ENCODE measurements around the gene COPRS. TPM values are rescaled to one million over a fixed set of nuclear protein-coding genes. Genes with fewer than 3 reads are reported as not detected.
"Not testable (repeated sequence)": the region's sequence is repeated elsewhere in the genome, so short reads cannot be mapped to it uniquely, and the experiment has no call there.

Gene COPRS
- total and polyA plus RNA-seq, 2 of the 4 experiments (the other 2 are of a cell fraction), result 95.3 to 123 TPM

GRCh38 chr17:31829649-31830048, 29.4 kb downstream of the COPRS start:
- intact Hi-C loops (cut with micrococcal nuclease) (no loop called here), dilution Hi-C loops (cut with HindIII; ENCODE audit: low sequenced_read_pairs, unreplicated experiment) (no loop called here), in situ Hi-C loops (cut with MboI; ENCODE audit: low sequenced_read_pairs) (no loop called here)
- no peak for DNase-seq
- H3K4me1 ChIP-seq (ENCODE audit: control insufficient read depth, insufficient read depth, low read length), result peaks cover 5% of the 10 kb centered on the region
- H2BK15ac ChIP-seq (ENCODE audit: low read depth, low read length), result no peak overlapping the region
- TF ChIP-seq USF2 (IDR thresholded peaks at IDR 0.05; ENCODE audit: low read depth, low read length) (no peak), CTCF (conservative IDR thresholded peaks at IDR 0.05; ENCODE audit: low read depth, low read length) (no peak), RAD21 (IDR thresholded peaks at IDR 0.05; ENCODE audit: low read length) (no peak), ELK1 (IDR thresholded peaks at IDR 0.05; ENCODE audit: borderline replicate concordance, low read depth, low read length) (no peak)
- whole genome bisulfite sequencing, 2 experiments (ENCODE audit: extremely low coverage in 2 of 2, insufficient read length in 1 of 2), result no CpG with 5 or more reads among the region's 3 CpGs
- no peak overlapping the region for H2AFZ ChIP-seq (replicated peaks; ENCODE audit: low read length, poor library complexity)
- H4K20me1 ChIP-seq (ENCODE audit: insufficient read depth, low read length), result no peaks in the 10 kb centered on the region
- CTCF ChIA-PET, result interaction anchor here (0.5 kb wide), 1 partner anchor 296 kb away, joined by 3 read pairs; no protein-coding TSS in a partner anchor
- no peak overlapping the region for H4K5ac ChIP-seq (ENCODE audit: low read depth, low read length)
- H2BK120ac ChIP-seq (ENCODE audit: low read depth, low read length), result no peak overlapping the region
- peaks cover 6% of the 10 kb centered on the region for H3K9me1 ChIP-seq (ENCODE audit: insufficient read depth, low read length)
- no peak overlapping the region for H3K4ac ChIP-seq (ENCODE audit: low read depth, low read length)
- no peak overlapping the region for H3K18ac ChIP-seq (ENCODE audit: low read depth, low read length)
- no peaks in the 10 kb centered on the region; a peak in 1 of 4 replicates for H3K79me1 ChIP-seq (ENCODE audit: low read depth in 1 of 2, low read length in 2 of 2)
- no peak overlapping the region for H2BK20ac ChIP-seq (ENCODE audit: low read depth, low read length)
- no peaks in the 10 kb centered on the region for H3K36me3 ChIP-seq (ENCODE audit: control insufficient read depth, insufficient read depth, low read length)
- H3K4me3 ChIP-seq (ENCODE audit: insufficient read depth, low read depth, low read length), result no peak overlapping the region
- H4K8ac ChIP-seq (ENCODE audit: low read depth in 2 of 2, low read length in 2 of 2), result no peak overlapping the region
- POLR2A ChIA-PET (ENCODE audit: unreplicated experiment), result no interaction called here
- no peaks in the 10 kb centered on the region for H3K27me3 ChIP-seq (ENCODE audit: control insufficient read depth, insufficient read depth, low read length)
- H4K91ac ChIP-seq (ENCODE audit: insufficient read depth, low read depth, low read length), result no peak overlapping the region
- H3K23ac ChIP-seq (ENCODE audit: low read depth, low read length), result no peak overlapping the region
- no peak overlapping the region for H3K4me2 ChIP-seq (ENCODE audit: low read depth, low read length)
- H3K56ac ChIP-seq (ENCODE audit: extremely low read depth, insufficient read depth, low read length), result no peak overlapping the region
- no peak overlapping the region for H2AK5ac ChIP-seq (ENCODE audit: low read depth, low read length)
- H2AK9ac ChIP-seq (replicated peaks; ENCODE audit: low read depth, low read length, poor library complexity), result no peak overlapping the region
- no peak overlapping the region for H3K27ac ChIP-seq (ENCODE audit: insufficient read depth, low read length)
- no TSS peak for BruUV-seq (replicated peaks)
- H3K9ac ChIP-seq (ENCODE audit: low read depth, low read length), result no peak overlapping the region
- no peaks in the 10 kb centered on the region for H3K9me3 ChIP-seq (ENCODE audit: control insufficient read depth, insufficient read depth, low read length)
- ATAC-seq (ENCODE audit: low read depth), result no peak
- H2BK5ac ChIP-seq (ENCODE audit: low read depth, low read length, poor library complexity, severe bottlenecking), result no peak overlapping the region
- no peak overlapping the region for H3K14ac ChIP-seq (replicated peaks; ENCODE audit: low read depth, low read length)

- H2BK20ac ChIP-seq (ENCODE audit: low read depth, low read length); H2BK5ac ChIP-seq (ENCODE audit: low read depth, low read length, poor library complexity, severe bottlenecking); H3K27ac ChIP-seq (ENCODE audit: insufficient read depth, low read length); H3K56ac ChIP-seq (ENCODE audit: extremely low read depth, insufficient read depth, low read length); H3K9ac ChIP-seq (ENCODE audit: low read depth, low read length); H3K18ac ChIP-seq (ENCODE audit: low read depth, low read length); H3K9me1 ChIP-seq (ENCODE audit: insufficient read depth, low read length); intact Hi-C loops (cut with micrococcal nuclease); H4K5ac ChIP-seq (ENCODE audit: low read depth, low read length); H2BK120ac ChIP-seq (ENCODE audit: low read depth, low read length); H2AK9ac ChIP-seq (replicated peaks; ENCODE audit: low read depth, low read length, poor library complexity); in situ Hi-C loops (cut with MboI; ENCODE audit: low sequenced_read_pairs); DNase-seq; H3K23ac ChIP-seq (ENCODE audit: low read depth, low read length); H3K4ac ChIP-seq (ENCODE audit: low read depth, low read length); H3K4me2 ChIP-seq (ENCODE audit: low read depth, low read length); H4K8ac ChIP-seq (ENCODE audit: low read depth in 2 of 2, low read length in 2 of 2); H3K4me3 ChIP-seq (ENCODE audit: insufficient read depth, low read depth, low read length); H3K14ac ChIP-seq (replicated peaks; ENCODE audit: low read depth, low read length); H3K27me3 ChIP-seq (ENCODE audit: control insufficient read depth, insufficient read depth, low read length); CTCF ChIA-PET; H4K20me1 ChIP-seq (ENCODE audit: insufficient read depth, low read length); H2AK5ac ChIP-seq (ENCODE audit: low read depth, low read length); H3K4me1 ChIP-seq (ENCODE audit: control insufficient read depth, insufficient read depth, low read length); BruUV-seq (replicated peaks); ATAC-seq (ENCODE audit: low read depth); H3K36me3 ChIP-seq (ENCODE audit: control insufficient read depth, insufficient read depth, low read length); H3K9me3 ChIP-seq (ENCODE audit: control insufficient read depth, insufficient read depth, low read length); H3K79me1 ChIP-seq (ENCODE audit: low read depth in 1 of 2, low read length in 2 of 2); POLR2A ChIA-PET (ENCODE audit: unreplicated experiment); H2AFZ ChIP-seq (replicated peaks; ENCODE audit: low read length, poor library complexity); H4K91ac ChIP-seq (ENCODE audit: insufficient read depth, low read depth, low read length); dilution Hi-C loops (cut with HindIII; ENCODE audit: low sequenced_read_pairs, unreplicated experiment); H2BK15ac ChIP-seq (ENCODE audit: low read depth, low read length): not testable (repeated sequence)
- WGBS, 2 experiments (ENCODE audit: extremely low coverage in 2 of 2, insufficient read length in 1 of 2), result no CpG with 5 or more reads among the region's 4 CpGs
Measured at GRCh38 chr17:31828955-31829354, 30.1 kb downstream of the COPRS start.
